NB4 (cell line): ENCODE data around the gene ZNF653.

Experiments
- MYC ChIP-seq: IDR thresholded peaks from 2 replicates; pipeline ENCODE4 v1.6.1; 2011; ENCODE audit warnings: low read depth, low read length
- POLR2A ChIP-seq: IDR thresholded peaks from 2 replicates; pipeline ENCODE4 v1.6.1; 2011; ENCODE audit warnings: mild to moderate bottlenecking; ENCODE audit not compliant: insufficient read length; ENCODE audit errors: extremely low read depth
- TF ChIP-seq, protein P1 (sequence below): IDR thresholded peaks from one replicate; pipeline ENCODE4 v1.5.1; 2012; ENCODE audit warnings: low read depth, low read length

DNA sequence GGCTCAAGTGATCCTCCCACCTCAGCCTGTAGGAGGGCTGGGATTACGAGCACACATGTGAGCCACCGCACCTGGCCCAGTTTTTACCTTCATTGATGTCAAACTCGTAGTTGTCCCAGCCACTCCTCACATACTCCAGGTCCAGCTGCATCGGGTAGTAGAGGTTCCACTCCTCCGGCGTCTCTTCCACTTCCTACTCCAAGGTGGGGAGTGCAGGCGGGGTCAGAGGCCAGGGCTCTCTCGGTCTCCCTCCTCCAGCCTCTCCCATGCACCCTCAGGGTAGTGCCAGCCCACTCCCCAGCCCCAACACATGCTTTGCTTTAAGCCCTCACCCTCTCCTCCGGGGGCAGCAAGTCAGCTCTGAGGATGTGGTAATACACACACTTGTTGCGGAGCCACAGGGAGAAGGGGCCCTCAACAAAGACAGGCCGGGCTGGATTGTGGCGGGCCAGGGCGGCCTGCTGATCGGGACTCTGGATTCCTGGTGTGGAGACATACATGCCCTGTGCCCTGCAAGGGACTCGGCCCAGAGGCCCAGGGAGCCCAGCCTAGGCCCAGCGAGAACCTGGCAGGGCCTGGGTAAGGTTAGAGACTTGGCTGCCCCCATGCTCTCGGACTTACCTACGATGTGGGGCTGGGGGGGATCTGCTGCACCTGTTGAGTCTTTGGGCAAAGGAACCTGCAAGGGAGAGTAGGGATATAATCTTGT is 1.9 kb upstream of the ZNF653 start:
- no peak for TF ChIP-seq MYC
- TF ChIP-seq, protein P1, sequence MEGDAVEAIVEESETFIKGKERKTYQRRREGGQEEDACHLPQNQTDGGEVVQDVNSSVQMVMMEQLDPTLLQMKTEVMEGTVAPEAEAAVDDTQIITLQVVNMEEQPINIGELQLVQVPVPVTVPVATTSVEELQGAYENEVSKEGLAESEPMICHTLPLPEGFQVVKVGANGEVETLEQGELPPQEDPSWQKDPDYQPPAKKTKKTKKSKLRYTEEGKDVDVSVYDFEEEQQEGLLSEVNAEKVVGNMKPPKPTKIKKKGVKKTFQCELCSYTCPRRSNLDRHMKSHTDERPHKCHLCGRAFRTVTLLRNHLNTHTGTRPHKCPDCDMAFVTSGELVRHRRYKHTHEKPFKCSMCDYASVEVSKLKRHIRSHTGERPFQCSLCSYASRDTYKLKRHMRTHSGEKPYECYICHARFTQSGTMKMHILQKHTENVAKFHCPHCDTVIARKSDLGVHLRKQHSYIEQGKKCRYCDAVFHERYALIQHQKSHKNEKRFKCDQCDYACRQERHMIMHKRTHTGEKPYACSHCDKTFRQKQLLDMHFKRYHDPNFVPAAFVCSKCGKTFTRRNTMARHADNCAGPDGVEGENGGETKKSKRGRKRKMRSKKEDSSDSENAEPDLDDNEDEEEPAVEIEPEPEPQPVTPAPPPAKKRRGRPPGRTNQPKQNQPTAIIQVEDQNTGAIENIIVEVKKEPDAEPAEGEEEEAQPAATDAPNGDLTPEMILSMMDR = no peak
- TF ChIP-seq POLR2A = no peak
